ENCODE results near the gene SLN.
A peak's percentile ranks its signal among the peaks of the same experiment; 100 is the strongest.

SLN gene

GRCh38 chr11:107716884-107717532, 5.2 kb upstream of the SLN start:
- H3K4me1 ChIP-seq (ENCODE audit: control insufficient read depth, insufficient read depth, low read length) = peaks cover 18% of the 10 kb centered on the region
- no peaks in the 10 kb centered on the region for H3K27me3 ChIP-seq (replicated peaks; ENCODE audit: control insufficient read depth, insufficient read depth, low read length)
- H3K4me3 ChIP-seq (ENCODE audit: low read length) = no peak overlapping the region
- no peak for DNase-seq (ENCODE audit: low read depth)
- no peaks in the 10 kb centered on the region for H3K36me3 ChIP-seq (ENCODE audit: control insufficient read depth, insufficient read depth, low read length, severe bottlenecking)
- no peak overlapping the region for H3K9ac ChIP-seq (ENCODE audit: low read length)
- no peaks in the 10 kb centered on the region for H3K9me3 ChIP-seq (ENCODE audit: control insufficient read depth, low read length)

DNA sequence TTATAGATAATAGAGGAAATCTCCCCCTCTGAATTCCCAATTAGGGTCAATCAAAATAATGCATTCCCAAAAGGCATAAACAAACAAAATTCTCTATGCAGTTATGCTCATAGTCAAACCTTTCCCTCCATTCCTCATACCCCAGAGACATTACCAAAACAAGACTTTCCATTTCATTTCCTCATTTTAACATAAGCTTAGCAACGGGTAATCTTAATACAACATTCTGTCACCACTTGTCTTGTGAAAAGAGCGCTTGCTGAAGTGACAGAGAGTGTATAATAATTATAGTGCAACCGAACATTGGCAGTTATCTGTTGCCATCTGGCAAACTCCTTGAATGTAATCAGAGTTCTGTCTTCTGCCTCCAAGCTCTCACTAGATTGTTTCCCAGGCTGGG, 1.2 kb upstream of the SLN start:
- H3K4me3 ChIP-seq (ENCODE audit: low read length) = no peak overlapping the region
- peaks cover 4% of the 10 kb centered on the region for H3K4me1 ChIP-seq (ENCODE audit: control insufficient read depth, insufficient read depth, low read length)
- no peak overlapping the region for H3K9ac ChIP-seq (ENCODE audit: low read length)
- H3K9me3 ChIP-seq (ENCODE audit: control insufficient read depth, low read length) = no peaks in the 10 kb centered on the region
- H3K36me3 ChIP-seq (ENCODE audit: control insufficient read depth, insufficient read depth, low read length, severe bottlenecking) = no peaks in the 10 kb centered on the region
- no peak for DNase-seq (ENCODE audit: low read depth)
- no peaks in the 10 kb centered on the region for H3K27me3 ChIP-seq (replicated peaks; ENCODE audit: control insufficient read depth, insufficient read depth, low read length)

GRCh38 chr11:107710301-107710700, 1.6 kb downstream of the SLN start:
- Histone ChIP-seq H3K9ac (ENCODE audit: low read length) (no peak overlapping the region), H3K27me3 (replicated peaks; ENCODE audit: control insufficient read depth, insufficient read depth, low read length) (no peaks in the 10 kb centered on the region), H3K4me1 (ENCODE audit: control insufficient read depth, insufficient read depth, low read length) (peaks cover 8% of the 10 kb centered on the region), H3K36me3 (ENCODE audit: control insufficient read depth, insufficient read depth, low read length, severe bottlenecking) (no peaks in the 10 kb centered on the region), H3K9me3 (ENCODE audit: control insufficient read depth, low read length) (no peaks in the 10 kb centered on the region), H3K4me3 (ENCODE audit: low read length) (no peak overlapping the region)
- no peak for DNase-seq (ENCODE audit: low read depth)

GRCh38 chr11:107708792-107709191, 3.1 kb downstream of the SLN start:
- Histone ChIP-seq H3K27me3 (replicated peaks; ENCODE audit: control insufficient read depth, insufficient read depth, low read length) (no peaks in the 10 kb centered on the region), H3K4me1 (ENCODE audit: control insufficient read depth, insufficient read depth, low read length) (peaks cover 20% of the 10 kb centered on the region), H3K4me3 (ENCODE audit: low read length) (no peak overlapping the region), H3K36me3 (ENCODE audit: control insufficient read depth, insufficient read depth, low read length, severe bottlenecking) (no peaks in the 10 kb centered on the region), H3K9ac (ENCODE audit: low read length) (no peak overlapping the region), H3K9me3 (ENCODE audit: control insufficient read depth, low read length) (no peaks in the 10 kb centered on the region)
- no peak for DNase-seq (ENCODE audit: low read depth)

GRCh38 chr11:107707807-107708206, 4.0 kb downstream of the SLN start:
- peaks cover 17% of the 10 kb centered on the region for H3K4me1 ChIP-seq (ENCODE audit: control insufficient read depth, insufficient read depth, low read length)
- H3K36me3 ChIP-seq (ENCODE audit: control insufficient read depth, insufficient read depth, low read length, severe bottlenecking) = no peaks in the 10 kb centered on the region
- H3K9ac ChIP-seq (ENCODE audit: low read length) = no peak overlapping the region
- H3K4me3 ChIP-seq (ENCODE audit: low read length) = no peak overlapping the region
- H3K9me3 ChIP-seq (ENCODE audit: control insufficient read depth, low read length) = no peaks in the 10 kb centered on the region
- DNase-seq (ENCODE audit: low read depth) = no peak
- no peaks in the 10 kb centered on the region for H3K27me3 ChIP-seq (replicated peaks; ENCODE audit: control insufficient read depth, insufficient read depth, low read length)

- no peak for DNase-seq (ENCODE audit: low read depth)
- Histone ChIP-seq H3K9me3 (ENCODE audit: control insufficient read depth, low read length) (no peaks in the 10 kb centered on the region), H3K9ac (ENCODE audit: low read length) (no peak overlapping the region), H3K27me3 (replicated peaks; ENCODE audit: control insufficient read depth, insufficient read depth, low read length) (no peaks in the 10 kb centered on the region), H3K4me3 (ENCODE audit: low read length) (no peak overlapping the region), H3K4me1 (ENCODE audit: control insufficient read depth, insufficient read depth, low read length) (peaks cover 17% of the 10 kb centered on the region), H3K36me3 (ENCODE audit: control insufficient read depth, insufficient read depth, low read length, severe bottlenecking) (no peaks in the 10 kb centered on the region)
Measured at GRCh38 chr11:107707215-107707671, 4.6 kb downstream of the SLN start.

- Histone ChIP-seq H3K27me3 (replicated peaks; ENCODE audit: control insufficient read depth, insufficient read depth, low read length) (no peaks in the 10 kb centered on the region), H3K4me3 (ENCODE audit: low read length) (no peak overlapping the region), H3K9ac (ENCODE audit: low read length) (no peak overlapping the region), H3K4me1 (ENCODE audit: control insufficient read depth, insufficient read depth, low read length) (peaks cover 17% of the 10 kb centered on the region), H3K36me3 (ENCODE audit: control insufficient read depth, insufficient read depth, low read length, severe bottlenecking) (no peaks in the 10 kb centered on the region), H3K9me3 (ENCODE audit: control insufficient read depth, low read length) (no peaks in the 10 kb centered on the region)
- DNase-seq (ENCODE audit: low read depth) = no peak
Measured at GRCh38 chr11:107706531-107706930, 5.3 kb downstream of the SLN start.

- peaks cover 22% of the 10 kb centered on the region for H3K4me1 ChIP-seq (ENCODE audit: control insufficient read depth, insufficient read depth, low read length)
- no peaks in the 10 kb centered on the region for H3K9me3 ChIP-seq (ENCODE audit: control insufficient read depth, low read length)
- H3K4me3 ChIP-seq (ENCODE audit: low read length) = no peak overlapping the region
- no peaks in the 10 kb centered on the region for H3K27me3 ChIP-seq (replicated peaks; ENCODE audit: control insufficient read depth, insufficient read depth, low read length)
- DNase-seq (ENCODE audit: low read depth) = peak; percentile 19
- H3K9ac ChIP-seq (ENCODE audit: low read length) = no peak overlapping the region
- H3K36me3 ChIP-seq (ENCODE audit: control insufficient read depth, insufficient read depth, low read length, severe bottlenecking) = no peaks in the 10 kb centered on the region
Measured at GRCh38 chr11:107705027-107705426, 6.8 kb downstream of the SLN start.

DNA sequence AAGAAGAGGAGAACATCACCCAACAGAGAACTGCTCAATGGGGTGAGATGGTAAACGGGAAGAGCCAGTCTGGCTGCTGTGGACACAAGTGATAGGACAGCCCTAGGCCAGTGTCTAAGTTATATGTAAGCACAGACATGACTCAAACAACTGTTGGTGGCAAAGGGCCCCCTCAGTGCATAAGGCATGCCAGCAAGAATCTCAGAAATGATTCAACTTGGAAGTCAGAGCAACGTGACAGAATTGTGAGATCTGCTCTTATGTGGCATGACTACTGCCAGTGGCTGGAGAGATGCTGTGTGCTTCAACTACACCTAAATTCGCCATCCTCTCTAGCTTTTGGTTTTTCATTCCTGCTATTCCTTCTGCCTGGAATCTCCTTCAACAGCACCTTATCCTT, 7.4 kb downstream of the SLN start:
- no peaks in the 10 kb centered on the region for H3K27me3 ChIP-seq (replicated peaks; ENCODE audit: control insufficient read depth, insufficient read depth, low read length)
- no peak overlapping the region for H3K4me3 ChIP-seq (ENCODE audit: low read length)
- H3K4me1 ChIP-seq (ENCODE audit: control insufficient read depth, insufficient read depth, low read length) = peaks cover 28% of the 10 kb centered on the region

DNA sequence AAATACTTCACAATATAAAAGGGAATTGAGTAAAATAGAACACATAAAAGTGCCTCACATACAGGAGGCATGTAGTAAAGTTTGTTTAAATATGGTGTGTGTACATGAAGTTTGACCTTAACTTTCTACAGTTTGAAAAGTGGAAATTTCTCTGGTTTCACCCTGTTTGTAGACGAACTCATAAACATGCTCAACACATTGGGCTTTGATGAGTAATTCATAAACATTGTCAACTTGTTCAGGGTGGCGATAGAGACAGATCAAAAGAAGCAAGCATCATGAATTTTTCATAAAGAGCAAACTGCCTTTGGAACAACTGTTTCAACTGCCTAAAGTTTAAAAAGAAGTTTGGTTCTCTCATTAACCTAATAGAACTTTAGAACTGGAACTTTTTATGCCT, 9.1 kb downstream of the SLN start:
- Histone ChIP-seq H3K4me1 (ENCODE audit: control insufficient read depth, insufficient read depth, low read length) (peaks cover 33% of the 10 kb centered on the region), H3K4me3 (ENCODE audit: low read length) (no peak overlapping the region), H3K27me3 (replicated peaks; ENCODE audit: control insufficient read depth, insufficient read depth, low read length) (no peaks in the 10 kb centered on the region), H3K9ac (ENCODE audit: low read length) (no peak overlapping the region), H3K36me3 (ENCODE audit: control insufficient read depth, insufficient read depth, low read length, severe bottlenecking) (no peaks in the 10 kb centered on the region), H3K9me3 (ENCODE audit: control insufficient read depth, low read length) (no peaks in the 10 kb centered on the region)
- DNase-seq (ENCODE audit: low read depth) = no peak

More for the DNA sequence above, 7.4 kb downstream of the SLN start:
- Histone ChIP-seq H3K36me3 (ENCODE audit: control insufficient read depth, insufficient read depth, low read length, severe bottlenecking) (no peaks in the 10 kb centered on the region), H3K9ac (ENCODE audit: low read length) (no peak overlapping the region), H3K9me3 (ENCODE audit: control insufficient read depth, low read length) (no peaks in the 10 kb centered on the region)
- DNase-seq (ENCODE audit: low read depth) = no peak

DNA sequence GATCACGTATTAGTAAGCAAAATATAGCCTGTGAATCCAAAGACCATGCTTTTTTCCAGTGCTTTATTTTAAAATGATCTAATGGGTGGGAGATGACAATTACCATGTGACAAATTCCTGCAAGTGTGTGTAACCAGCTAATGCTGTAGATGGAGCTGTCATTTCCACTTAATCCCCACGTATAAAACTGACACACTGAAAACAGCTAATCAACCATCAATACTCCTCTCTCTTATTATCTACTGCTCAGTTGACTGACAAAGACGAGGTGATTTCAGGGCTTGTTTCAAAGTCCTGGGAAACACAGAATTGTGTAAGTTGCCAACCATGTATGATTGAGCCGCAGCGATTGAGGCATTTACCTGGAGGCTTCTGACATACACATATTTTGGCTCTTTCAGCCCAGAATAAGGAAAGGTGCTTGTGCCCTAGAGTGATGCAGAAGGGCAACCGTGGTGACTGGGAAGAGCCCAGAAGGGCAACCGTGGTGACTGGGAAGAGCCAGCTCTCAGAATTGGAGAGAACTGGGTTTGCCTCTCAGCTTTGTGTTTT, 9.7 kb downstream of the SLN start:
- no peak overlapping the region for H3K9ac ChIP-seq (ENCODE audit: low read length)
- DNase-seq (ENCODE audit: low read depth) = no peak
- no peaks in the 10 kb centered on the region for H3K9me3 ChIP-seq (ENCODE audit: control insufficient read depth, low read length)
- H3K4me1 ChIP-seq (ENCODE audit: control insufficient read depth, insufficient read depth, low read length) = peaks cover 38% of the 10 kb centered on the region
- no peak overlapping the region for H3K4me3 ChIP-seq (ENCODE audit: low read length)
- H3K36me3 ChIP-seq (ENCODE audit: control insufficient read depth, insufficient read depth, low read length, severe bottlenecking) = no peaks in the 10 kb centered on the region
- no peaks in the 10 kb centered on the region for H3K27me3 ChIP-seq (replicated peaks; ENCODE audit: control insufficient read depth, insufficient read depth, low read length)

All from adipocyte (in vitro differentiated cells).